Measurements from ENCODE around the gene INPP4B. TPM values are rescaled to one million over a fixed set of nuclear protein-coding genes. Genes with fewer than 3 reads are reported as not detected.

INPP4B gene
- total and polyA plus RNA-seq, 2 experiments from 2014 or later, result 20.3 to 27.5 TPM

DNA sequence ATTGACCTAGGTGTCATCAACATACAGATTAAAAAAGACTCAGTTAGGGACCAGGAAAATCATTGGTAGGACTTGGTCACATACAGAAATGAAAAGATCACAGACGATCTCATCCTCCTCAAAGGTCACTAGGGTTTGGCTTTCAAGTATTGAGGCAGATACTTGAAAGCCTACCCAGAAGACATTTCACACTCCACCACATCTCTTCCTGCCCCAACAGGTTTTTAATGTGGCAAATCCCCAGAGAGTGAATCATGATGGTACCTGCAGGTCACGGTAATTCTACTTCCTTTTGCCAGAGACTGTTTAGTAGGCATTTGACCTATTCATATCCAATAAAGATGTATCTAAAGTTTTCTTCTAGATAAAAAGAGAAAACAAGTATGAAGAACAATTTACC is 44.1 kb downstream of the INPP4B start:
- Histone ChIP-seq H4K20me1 (ENCODE audit: insufficient read depth) (no peaks in the 10 kb centered on the region), H3K79me2 (ENCODE audit: insufficient read depth) (no peaks in the 10 kb centered on the region), H3K4me2 (ENCODE audit: unreplicated experiment) (no peak overlapping the region), H3F3A (ENCODE audit: insufficient read depth) (no peaks in the 10 kb centered on the region), H3K9me3 (ENCODE audit: low read depth) (no peaks in the 10 kb centered on the region), H3K27ac (no peak overlapping the region), H3K36me3 (ENCODE audit: low read depth) (no peaks in the 10 kb centered on the region), H3K9me2 (ENCODE audit: insufficient read depth) (no peaks in the 10 kb centered on the region), H3K4me3 (no peak overlapping the region), H3K4me1 (ENCODE audit: insufficient read depth) (no peaks in the 10 kb centered on the region), H3K27me3 (replicated peaks; ENCODE audit: insufficient read depth) (no peaks in the 10 kb centered on the region), H3K9ac (no peak overlapping the region), H2AFZ (no peak overlapping the region)
- DNase-seq, result no peak
- no peak for TF ChIP-seq EZH2 (IDR thresholded peaks at IDR 0.05; ENCODE audit: insufficient read depth, poor library complexity, severe bottlenecking)
- TF ChIP-seq EZH2phosphoT487 (IDR thresholded peaks at IDR 0.05; ENCODE audit: insufficient read depth, low read depth), result no peak
- WGBS, 2 experiments (ENCODE audit: low coverage in 1 of 2, low lambda C conversion rate in 2 of 2, missing lambda C conversion rate in 2 of 2), result 92 to 97% methylated on average over 2 of the region's 2 CpGs
- in situ Hi-C loops (cut with MboI), result no loop called here

DNA sequence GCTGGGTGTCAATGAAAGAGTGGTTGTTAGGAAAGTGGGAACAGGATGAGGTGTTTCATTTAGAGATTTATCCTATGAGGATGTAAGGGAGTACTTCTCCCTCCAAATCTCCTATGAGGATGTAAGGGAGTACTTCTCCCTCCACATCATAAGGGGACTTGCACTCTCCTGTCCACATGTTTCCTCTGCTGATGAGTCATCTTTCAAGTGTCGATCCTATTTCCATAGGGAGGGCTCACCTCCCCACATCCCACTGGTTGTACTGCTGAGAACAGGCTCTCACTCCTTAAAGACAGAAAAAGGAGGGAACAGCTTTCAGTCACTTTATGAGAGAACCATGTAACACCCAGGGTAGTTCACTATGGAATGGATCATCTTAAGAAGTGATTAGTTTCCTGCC is 65.0 kb downstream of the INPP4B start:
- no peaks in the 10 kb centered on the region for H3K27me3 ChIP-seq (replicated peaks; ENCODE audit: insufficient read depth)
- in situ Hi-C loops (cut with MboI), result no loop called here
- H4K20me1 ChIP-seq (ENCODE audit: insufficient read depth), result no peaks in the 10 kb centered on the region
- H3K36me3 ChIP-seq (ENCODE audit: low read depth), result no peaks in the 10 kb centered on the region
- H3K4me3 ChIP-seq, result no peak overlapping the region
- TF ChIP-seq EZH2 (IDR thresholded peaks at IDR 0.05; ENCODE audit: insufficient read depth, poor library complexity, severe bottlenecking) (no peak), EZH2phosphoT487 (IDR thresholded peaks at IDR 0.05; ENCODE audit: insufficient read depth, low read depth) (no peak)
- H3F3A ChIP-seq (ENCODE audit: insufficient read depth), result peaks cover 16% of the 10 kb centered on the region
- H3K27ac ChIP-seq, result no peak overlapping the region
- H3K9me3 ChIP-seq (ENCODE audit: low read depth), result no peaks in the 10 kb centered on the region
- no peak overlapping the region for H3K4me2 ChIP-seq (ENCODE audit: unreplicated experiment)
- DNase-seq, result no peak
- H3K4me1 ChIP-seq (ENCODE audit: insufficient read depth), result peaks cover 29% of the 10 kb centered on the region
- no peaks in the 10 kb centered on the region; the same call in none of the 2 replicates for H3K79me2 ChIP-seq (ENCODE audit: insufficient read depth)
- no peaks in the 10 kb centered on the region for H3K9me2 ChIP-seq (ENCODE audit: insufficient read depth)
- no peak overlapping the region for H2AFZ ChIP-seq
- 5 to 8% methylated on average over 1 of the region's 1 CpG for WGBS, 2 experiments (ENCODE audit: low coverage in 1 of 2, low lambda C conversion rate in 2 of 2, missing lambda C conversion rate in 2 of 2)
- H3K9ac ChIP-seq, result no peak overlapping the region

DNA sequence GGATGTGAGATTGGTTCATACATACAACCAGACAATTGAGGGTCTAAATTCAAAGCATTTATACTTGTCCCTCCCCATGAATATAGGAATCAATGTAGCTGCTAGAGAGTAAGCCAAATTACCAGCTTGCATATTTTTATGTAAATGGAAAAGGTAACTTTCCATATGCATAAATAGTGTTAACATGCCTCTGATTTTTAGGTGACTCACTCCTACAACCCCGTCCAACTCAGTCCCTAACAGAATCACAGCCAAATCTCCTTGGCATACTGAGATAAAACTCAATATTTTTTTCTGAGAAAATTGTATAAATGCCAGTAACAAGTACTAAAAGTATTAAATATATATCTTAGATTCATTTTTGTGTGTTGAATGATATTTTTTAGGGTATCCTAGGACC is 67.2 kb downstream of the INPP4B start:
- H3K36me3 ChIP-seq (ENCODE audit: low read depth), result no peaks in the 10 kb centered on the region
- H2AFZ ChIP-seq, result no peak overlapping the region
- peak; percentile 57 for DNase-seq
- TF ChIP-seq EZH2 (IDR thresholded peaks at IDR 0.05; ENCODE audit: insufficient read depth, poor library complexity, severe bottlenecking) (no peak), EZH2phosphoT487 (IDR thresholded peaks at IDR 0.05; ENCODE audit: insufficient read depth, low read depth) (no peak)
- peak overlapping the region; percentile 35 for H3K4me3 ChIP-seq
- H3K27ac ChIP-seq, result peak overlapping the region; percentile 29
- in situ Hi-C loops (cut with MboI), result no loop called here
- no peaks in the 10 kb centered on the region; the same call in 1 of the 2 replicates for H3K79me2 ChIP-seq (ENCODE audit: insufficient read depth)
- no peaks in the 10 kb centered on the region for H3K27me3 ChIP-seq (replicated peaks; ENCODE audit: insufficient read depth)
- 8% methylated on average over 1 of the region's 1 CpG for WGBS, 2 experiments (ENCODE audit: low coverage in 1 of 2, low lambda C conversion rate in 2 of 2, missing lambda C conversion rate in 2 of 2)
- H4K20me1 ChIP-seq (ENCODE audit: insufficient read depth), result no peaks in the 10 kb centered on the region
- peaks cover 29% of the 10 kb centered on the region for H3K4me1 ChIP-seq (ENCODE audit: insufficient read depth)
- peak overlapping the region; percentile 55 for H3K4me2 ChIP-seq (ENCODE audit: unreplicated experiment)
- no peak overlapping the region for H3K9ac ChIP-seq
- peaks cover 16% of the 10 kb centered on the region for H3F3A ChIP-seq (ENCODE audit: insufficient read depth)
- H3K9me2 ChIP-seq (ENCODE audit: insufficient read depth), result no peaks in the 10 kb centered on the region
- H3K9me3 ChIP-seq (ENCODE audit: low read depth), result no peaks in the 10 kb centered on the region

DNA sequence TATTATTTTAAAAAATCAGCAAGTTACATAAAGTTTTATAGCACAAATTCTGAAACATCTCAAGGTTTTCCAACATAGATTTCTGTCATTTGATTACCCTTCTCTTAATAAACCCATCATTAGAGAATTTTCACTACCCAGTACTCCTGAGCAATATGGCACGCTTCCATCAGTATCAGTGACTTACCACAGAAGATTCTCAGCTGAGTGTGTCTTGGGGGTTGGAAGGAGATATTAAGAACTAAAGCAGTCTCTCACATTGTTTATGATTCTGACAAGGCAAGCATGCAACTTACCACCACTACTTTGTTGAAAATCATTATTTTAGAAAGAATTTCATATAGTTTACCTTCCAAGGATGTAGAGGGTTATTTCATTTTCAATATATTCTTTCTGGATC is 67.7 kb downstream of the INPP4B start:
- Histone ChIP-seq H3K4me3 (peak overlapping the region; percentile 35), H4K20me1 (ENCODE audit: insufficient read depth) (no peaks in the 10 kb centered on the region), H3K27ac (peak overlapping the region; percentile 29), H3K9me2 (ENCODE audit: insufficient read depth) (no peaks in the 10 kb centered on the region), H3K36me3 (ENCODE audit: low read depth) (no peaks in the 10 kb centered on the region), H3K27me3 (replicated peaks; ENCODE audit: insufficient read depth) (no peaks in the 10 kb centered on the region), H3K4me2 (ENCODE audit: unreplicated experiment) (peak overlapping the region; percentile 55), H3K9me3 (ENCODE audit: low read depth) (no peaks in the 10 kb centered on the region), H2AFZ (no peak overlapping the region), H3K79me2 (ENCODE audit: insufficient read depth) (no peaks in the 10 kb centered on the region; the same call in 1 of the 2 replicates), H3K9ac (no peak overlapping the region), H3K4me1 (ENCODE audit: insufficient read depth) (peaks cover 29% of the 10 kb centered on the region), H3F3A (ENCODE audit: insufficient read depth) (peaks cover 16% of the 10 kb centered on the region)
- in situ Hi-C loops (cut with MboI), result no loop called here
- no peak for TF ChIP-seq EZH2phosphoT487 (IDR thresholded peaks at IDR 0.05; ENCODE audit: insufficient read depth, low read depth)
- TF ChIP-seq EZH2 (IDR thresholded peaks at IDR 0.05; ENCODE audit: insufficient read depth, poor library complexity, severe bottlenecking), result no peak
- DNase-seq, result peak; percentile 80
- WGBS, 2 experiments (ENCODE audit: low coverage in 1 of 2, low lambda C conversion rate in 2 of 2, missing lambda C conversion rate in 2 of 2), result 65 to 77% methylated on average over 1 of the region's 1 CpG

Data from GM23248 (cell line).